Smooth muscle cell (in vitro differentiated cells): Measurements from ENCODE around the gene PODN. TPM values are rescaled to one million over a fixed set of nuclear protein-coding genes. Genes with fewer than 3 reads are reported as not detected.
A peak's percentile ranks its signal among the peaks of the same experiment; 100 is the strongest.

Experiments
- DNase-seq: peaks from one replicate; lab custom pipeline; 2025; ENCODE audit not compliant: unreplicated experiment; lab: John Stamatoyannopoulos, UW
- H2AFZ ChIP-seq: fragments of 200-600 bp; sonication (generic); 2 replicates; pipeline ENCODE4 v1.6.0; 2016; ENCODE audit warnings: antibody characterized with exemption, low read depth, mild to moderate bottlenecking
- H3F3A ChIP-seq: fragments of 200-600 bp; sonication (generic); 2 replicates; pipeline ENCODE4 v1.6.0; 2017; ENCODE audit warnings: antibody characterized with exemption, low read depth
- H3K27ac ChIP-seq: fragments of 200-600 bp; sonication (generic); 2 replicates; pipeline ENCODE4 v1.5.1; 2016; ENCODE audit warnings: low read depth, mild to moderate bottlenecking
- H3K27me3 ChIP-seq: fragments of 200-600 bp; sonication (generic); 2 replicates; pipeline ENCODE4 v1.6.1; 2016; ENCODE audit warnings: low read depth, mild to moderate bottlenecking
- H3K36me3 ChIP-seq: fragments of 200-600 bp; sonication (generic); 2 replicates; pipeline ENCODE4 v1.5.1; 2016; ENCODE audit warnings: low read depth
- H3K4me1 ChIP-seq: fragments of 200-600 bp; sonication (generic); 2 replicates; pipeline ENCODE4 v1.5.1; 2016; ENCODE audit warnings: low read depth
- H3K4me2 ChIP-seq: fragments of 200-600 bp; sonication (generic); 2 replicates; pipeline ENCODE4 v1.6.0; 2016; ENCODE audit warnings: mild to moderate bottlenecking
- H3K4me3 ChIP-seq: fragments of 200-600 bp; sonication (generic); 2 replicates; pipeline ENCODE4 v1.5.1; 2016; ENCODE audit warnings: mild to moderate bottlenecking
- H3K79me2 ChIP-seq: fragments of 200-600 bp; sonication (generic); 2 replicates; pipeline ENCODE4 v1.6.0; 2016; ENCODE audit warnings: low read depth, mild to moderate bottlenecking
- H3K9ac ChIP-seq: fragments of 200-600 bp; sonication (generic); 2 replicates; pipeline ENCODE4 v1.6.0; 2016; ENCODE audit warnings: low read depth
- H3K9me3 ChIP-seq: fragments of 200-600 bp; sonication (generic); replicated peaks from 2 replicates; pipeline ENCODE4 v1.5.1; 2016; ENCODE audit warnings: low read depth
- H4K20me1 ChIP-seq: fragments of 200-600 bp; sonication (generic); 2 replicates; pipeline ENCODE4 v1.6.0; 2016; ENCODE audit warnings: low read depth
- CTCF ChIP-seq: fragments of 200-600 bp; sonication (generic); IDR thresholded peaks from 2 replicates; pipeline ENCODE4 v1.5.1; 2017; ENCODE audit warnings: borderline replicate concordance, mild to moderate bottlenecking, antibody characterized with exemption; ENCODE audit not compliant: insufficient read depth, poor library complexity, severe bottlenecking
- WGBS: methylation state at CpG from one replicate; pipeline ENCODE4 v1.1.7; 2016; ENCODE audit warnings: low lambda C conversion rate; 5-methylcytosine and 5-hydroxymethylcytosine counted together
- polyA plus RNA-seq: library from polyadenylated mRNA; unstranded; fragments of >200 nt; fragmentation: Nextera tagmentation; extraction: Ambion mirVana; gene quantifications from 2 replicates; pipeline ENCODE4 v1.2.1, GENCODE V29; 2016
- total RNA-seq: library from RNA; depleted of rRNA; stranded (reverse); fragments of >200 nt; gene quantifications from 2 replicates; pipeline ENCODE4 v1.2.3, GENCODE V29; 2014

The PODN gene
- total and polyA plus RNA-seq, 2 experiments from 2014 or later: 0.27 to 0.45 TPM

DNA sequence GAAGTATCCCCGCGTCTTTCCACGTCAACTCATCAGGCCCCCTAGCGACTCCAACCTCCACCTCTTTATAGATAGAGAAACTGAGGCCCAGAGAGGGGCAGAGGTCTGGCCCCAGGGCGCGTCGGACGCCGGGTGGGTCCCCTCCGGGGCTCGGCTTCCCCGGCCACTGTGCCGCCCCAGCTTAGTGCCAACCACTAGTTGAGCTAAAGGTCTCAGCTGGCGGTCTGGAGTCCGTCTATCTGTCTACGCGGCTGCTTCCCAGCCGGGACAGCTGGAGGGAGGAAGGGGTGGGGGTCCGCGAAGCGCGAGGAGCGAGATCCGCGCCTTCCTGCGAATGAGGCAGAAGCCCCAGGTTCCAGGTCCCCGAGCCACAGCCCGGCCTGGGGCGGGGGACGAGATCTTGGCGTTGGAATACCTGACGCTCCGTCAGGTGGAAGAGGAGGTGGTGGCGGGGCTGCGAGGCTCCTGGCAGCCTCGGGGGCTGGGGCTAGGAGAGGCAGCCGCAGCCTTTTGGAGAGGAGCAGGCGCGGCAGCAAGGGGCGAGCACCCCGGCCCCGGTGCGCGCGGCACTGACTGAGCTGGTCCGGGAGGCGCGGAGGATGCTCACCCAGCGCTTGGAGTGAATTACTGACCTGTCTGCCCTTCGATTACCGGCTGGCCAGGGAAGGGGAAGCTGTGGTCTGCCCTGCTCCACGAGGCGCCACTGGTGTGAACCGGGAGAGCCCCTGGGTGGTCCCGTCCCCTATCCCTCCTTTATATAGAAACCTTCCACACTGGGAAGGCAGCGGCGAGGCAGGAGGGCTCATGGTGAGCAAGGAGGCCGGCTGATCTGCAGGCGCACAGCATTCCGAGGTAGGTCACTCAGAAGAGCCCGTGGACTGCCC, 937 bp downstream of the PODN start:
- Histone ChIP-seq H3K27ac (no peak overlapping the region), H4K20me1 (no peaks in the 10 kb centered on the region), H3K4me3 (peak overlapping the region; percentile 54), H3K4me1 (peaks cover 4% of the 10 kb centered on the region), H3K36me3 (no peaks in the 10 kb centered on the region), H3K9ac (no peak overlapping the region), H3K79me2 (no peaks in the 10 kb centered on the region), H3F3A (no peaks in the 10 kb centered on the region), H3K4me2 (peak overlapping the region; percentile 91), H3K27me3 (peaks cover 78% of the 10 kb centered on the region), H2AFZ (no peak overlapping the region), H3K9me3 (no peaks in the 10 kb centered on the region)
- TF ChIP-seq CTCF: peak; percentile 2
- DNase-seq: no peak
- WGBS: 16% methylated on average over 56 of the region's 61 CpGs

DNA sequence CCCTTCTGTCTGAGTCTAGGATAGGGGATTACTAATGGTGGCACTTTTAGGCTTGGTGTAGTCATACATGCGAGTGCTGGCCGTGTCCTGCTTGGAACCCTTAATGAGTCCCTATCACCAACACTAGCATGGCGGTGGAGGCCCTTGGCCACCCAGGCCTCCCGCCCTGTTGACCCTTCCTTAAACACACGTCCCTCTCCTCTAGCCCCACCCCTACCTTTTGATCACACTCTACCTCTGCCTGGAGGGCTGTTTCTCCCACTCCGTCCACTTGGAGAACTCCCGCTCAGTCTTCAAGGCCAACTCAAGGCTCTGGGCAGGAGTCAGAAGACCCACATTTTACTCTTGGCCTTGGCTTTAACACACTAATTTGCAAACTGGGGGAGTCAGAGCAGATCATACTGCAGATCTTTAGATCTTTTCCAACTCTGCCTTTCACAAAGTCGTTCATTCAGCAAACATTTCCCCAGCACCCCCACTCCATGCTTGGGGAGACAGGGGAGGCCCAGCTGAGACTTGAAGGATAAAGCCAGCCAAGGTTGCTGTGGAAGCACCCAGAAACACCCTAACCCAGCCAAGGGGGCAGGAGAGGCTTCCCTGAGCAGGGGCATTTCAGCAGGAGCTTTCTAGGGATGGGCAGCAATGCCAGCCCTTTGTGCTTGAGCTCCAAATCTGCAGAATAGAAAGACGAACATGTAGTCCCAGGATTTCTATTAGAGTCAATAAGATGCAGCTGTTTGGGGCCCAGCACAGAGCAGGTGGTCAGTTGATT, 1.9 kb downstream of the PODN start:
- no peak overlapping the region for H3K4me2 ChIP-seq
- WGBS: 84% methylated on average over 9 of the region's 9 CpGs

GRCh38 chr1:53065391-53065790, 3.4 kb downstream of the PODN start:
- H3K4me1 ChIP-seq: peaks cover 4% of the 10 kb centered on the region
- H3K4me2 ChIP-seq: no peak overlapping the region
- no peaks in the 10 kb centered on the region for H3K9me3 ChIP-seq
- H4K20me1 ChIP-seq: no peaks in the 10 kb centered on the region
- no peak overlapping the region for H3K27ac ChIP-seq
- DNase-seq: no peak
- WGBS: 89% methylated on average over 7 of the region's 7 CpGs
- H3F3A ChIP-seq: no peaks in the 10 kb centered on the region
- TF ChIP-seq CTCF: no peak
- no peaks in the 10 kb centered on the region for H3K36me3 ChIP-seq
- H3K79me2 ChIP-seq: no peaks in the 10 kb centered on the region
- H3K9ac ChIP-seq: no peak overlapping the region
- no peak overlapping the region for H3K4me3 ChIP-seq
- peaks cover 57% of the 10 kb centered on the region for H3K27me3 ChIP-seq
- H2AFZ ChIP-seq: no peak overlapping the region

More for the DNA sequence above, 1.9 kb downstream of the PODN start:
- no peak for TF ChIP-seq CTCF
- Histone ChIP-seq H3K4me1 (peaks cover 4% of the 10 kb centered on the region), H3K4me3 (no peak overlapping the region), H4K20me1 (no peaks in the 10 kb centered on the region), H3K9me3 (no peaks in the 10 kb centered on the region), H3K79me2 (no peaks in the 10 kb centered on the region), H2AFZ (no peak overlapping the region), H3K27ac (no peak overlapping the region), H3K27me3 (peaks cover 71% of the 10 kb centered on the region), H3K9ac (no peak overlapping the region), H3F3A (no peaks in the 10 kb centered on the region), H3K36me3 (no peaks in the 10 kb centered on the region)
- no peak for DNase-seq
